Measurements from ENCODE around the gene SUPT5H. TPM values are rescaled to one million over a fixed set of nuclear protein-coding genes. Genes with fewer than 3 reads are reported as not detected.
"Not testable (repeated sequence)": the region's sequence is repeated elsewhere in the genome, so short reads cannot be mapped to it uniquely, and the experiment has no call there.

The SUPT5H gene
- total and polyA plus RNA-seq, 12 donors: 56.2 to 149 (median 84.3) TPM

GRCh38 chr19:39473443-39473960 is 28.1 kb downstream of the SUPT5H start:
- intact Hi-C loops (cut with DNase I): loop anchor here in 7 of 10 donors (5.0 to 10.0 kb wide), 3 partner anchors 59 to 1069 kb away; partner anchors contain the start of genes EID2B (in 6 of the 7) and FAM98C (in 1 of the 7)
- H3K36me3 ChIP-seq: peaks cover 0 to 88% (median 75%) of the 10 kb centered on the region in 9 donors
- ATAC-seq (peak in 3 of 8 donors; percentile 5 to 10 (median 5)), DNase-seq (no peak)
- 81 to 86% methylated on average over 11 of the region's 11 CpGs for WGBS, 2 donors
- no peak for TF ChIP-seq CTCF (IDR thresholded peaks at IDR 0.05)
- H3K9me3 ChIP-seq: no peaks in the 10 kb centered on the region
- peaks cover 0 to 7% (median 0%) of the 10 kb centered on the region in 9 donors for H3K4me1 ChIP-seq
- H3K27ac ChIP-seq: no peak overlapping the region
- H3K27me3 ChIP-seq: no peaks in the 10 kb centered on the region
- no peak overlapping the region for H3K4me3 ChIP-seq

GRCh38 chr19:39474139-39474620 is 28.8 kb downstream of the SUPT5H start:
- peak; percentile 53 to 77 (median 72) for ATAC-seq

GRCh38 chr19:39475748-39476147 is 30.4 kb downstream of the SUPT5H start:
- ATAC-seq (peak in 2 of 8 donors; percentile 4 to 16), DNase-seq (peak in 1 of 2 donors; percentile 44)
- Histone ChIP-seq H3K27ac (peak overlapping the region in 7 of 10 donors; percentile 22 to 55 (median 36)), H3K4me1 (peaks cover 0 to 14% (median 8%) of the 10 kb centered on the region in 9 donors), H3K27me3 (no peaks in the 10 kb centered on the region), H3K9me3 (no peaks in the 10 kb centered on the region), H3K4me3 (no peak overlapping the region), H3K36me3 (peaks cover 0 to 65% (median 52%) of the 10 kb centered on the region in 9 donors)
- 83 to 93% methylated on average over 2 of the region's 2 CpGs for WGBS, 2 donors
- intact Hi-C loops (cut with DNase I): loop anchor here in 5 of 10 donors (2.0 to 10.0 kb wide), 3 partner anchors 57 to 1071 kb away; partner anchors contain the start of genes EID2B (in 4 of the 5) and FAM98C (in 1 of the 5)
- no peak for TF ChIP-seq CTCF (IDR thresholded peaks at IDR 0.05)

More at GRCh38 chr19:39474139-39474620, 28.8 kb downstream of the SUPT5H start:
- H3K9me3 ChIP-seq: no peaks in the 10 kb centered on the region
- peak; percentile 61 to 79 (median 73) for TF ChIP-seq CTCF (IDR thresholded peaks at IDR 0.05)
- 57% methylated on average over 9 of the region's 9 CpGs for WGBS, 2 donors
- intact Hi-C loops (cut with DNase I): loop anchor here in 9 of 10 donors (1.0 to 10.0 kb wide), 5 partner anchors 58 to 1069 kb away; partner anchors contain the start of genes EID2B (in 8 of the 9) and FAM98C (in 1 of the 9)
- peaks cover 0 to 7% (median 0%) of the 10 kb centered on the region in 9 donors for H3K4me1 ChIP-seq
- peak; percentile 44 to 65 for DNase-seq
- peak overlapping the region in 1 of 10 donors; percentile 11 for H3K27ac ChIP-seq
- H3K27me3 ChIP-seq: no peaks in the 10 kb centered on the region
- no peak overlapping the region for H3K4me3 ChIP-seq
- peaks cover 0 to 81% (median 68%) of the 10 kb centered on the region in 9 donors for H3K36me3 ChIP-seq

GRCh38 chr19:39479319-39479801 is 34.0 kb downstream of the SUPT5H start:
- intact Hi-C loops (cut with DNase I): loop anchor here in 4 of 10 donors (10.0 kb wide), 2 partner anchors 55 to 1075 kb away; partner anchors contain the start of genes EID2B (in 3 of the 4) and FAM98C (in 1 of the 4)
- peak overlapping the region in 2 of 10 donors; percentile 86 to 87 for H3K27ac ChIP-seq
- 83% methylated on average over 11 of the region's 11 CpGs for WGBS, 2 donors

More at GRCh38 chr19:39479319-39479801, 34.0 kb downstream of the SUPT5H start:
- H3K36me3 ChIP-seq: peaks cover 0 to 48% (median 27%) of the 10 kb centered on the region in 9 donors
- not testable (repeated sequence) for H3K27me3 ChIP-seq, ATAC-seq, DNase-seq, H3K4me3 ChIP-seq, H3K9me3 ChIP-seq
- H3K4me1 ChIP-seq: peaks cover 3 to 24% (median 19%) of the 10 kb centered on the region in 9 donors

All from heart right ventricle (tissue), 16 donors.